ENCODE data around the gene FSIP1.

FSIP1 gene

DNA sequence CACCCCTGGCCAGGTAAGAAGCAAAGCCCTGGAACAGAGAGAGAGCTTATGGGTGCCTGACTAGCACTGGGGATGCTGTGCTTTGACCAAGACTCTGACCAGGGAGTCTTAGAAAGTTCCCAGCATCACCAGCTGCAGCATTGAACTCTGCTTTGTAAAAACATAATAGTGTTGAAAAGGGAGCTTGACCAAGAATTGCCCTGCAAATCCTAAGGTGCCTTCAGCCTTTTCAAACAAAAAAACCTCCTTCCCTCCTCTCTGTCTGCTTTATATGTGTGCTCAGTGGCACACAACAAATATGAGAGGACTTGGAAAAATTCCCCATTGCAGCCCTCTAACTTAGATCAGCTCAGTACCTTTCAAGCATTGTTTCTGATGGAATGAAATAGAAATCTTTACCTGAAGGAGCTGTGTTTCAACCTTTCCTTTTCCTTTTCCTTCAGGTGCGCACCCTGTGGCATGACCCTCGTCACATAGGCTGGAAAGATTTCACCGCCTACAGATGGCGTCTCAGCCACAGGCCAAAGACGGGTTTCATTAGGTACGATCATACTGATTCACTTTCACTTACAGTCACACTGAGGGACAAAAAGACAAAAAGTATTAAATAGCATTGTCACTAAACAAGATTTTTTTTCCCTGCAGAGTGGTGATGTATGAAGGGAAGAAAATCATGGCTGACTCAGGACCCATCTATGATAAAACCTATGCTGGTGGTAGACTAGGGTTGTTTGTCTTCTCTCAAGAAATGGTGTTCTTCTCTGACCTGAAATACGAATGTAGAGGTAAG lies 188.8 kb downstream of the FSIP1 start:
- no peak for DNase-seq (ENCODE audit: low read depth)

GRCh38 chr15:39593071-39593655 lies 189.5 kb downstream of the FSIP1 start:
- no peak for DNase-seq (ENCODE audit: low read depth)

GRCh38 chr15:39592500-39592899 lies 190.1 kb downstream of the FSIP1 start:
- DNase-seq (ENCODE audit: low read depth): no peak

- no peak for DNase-seq (ENCODE audit: low read depth)
These were observed 190.7 kb downstream of the FSIP1 start for GRCh38 chr15:39591896-39592315.

DNA sequence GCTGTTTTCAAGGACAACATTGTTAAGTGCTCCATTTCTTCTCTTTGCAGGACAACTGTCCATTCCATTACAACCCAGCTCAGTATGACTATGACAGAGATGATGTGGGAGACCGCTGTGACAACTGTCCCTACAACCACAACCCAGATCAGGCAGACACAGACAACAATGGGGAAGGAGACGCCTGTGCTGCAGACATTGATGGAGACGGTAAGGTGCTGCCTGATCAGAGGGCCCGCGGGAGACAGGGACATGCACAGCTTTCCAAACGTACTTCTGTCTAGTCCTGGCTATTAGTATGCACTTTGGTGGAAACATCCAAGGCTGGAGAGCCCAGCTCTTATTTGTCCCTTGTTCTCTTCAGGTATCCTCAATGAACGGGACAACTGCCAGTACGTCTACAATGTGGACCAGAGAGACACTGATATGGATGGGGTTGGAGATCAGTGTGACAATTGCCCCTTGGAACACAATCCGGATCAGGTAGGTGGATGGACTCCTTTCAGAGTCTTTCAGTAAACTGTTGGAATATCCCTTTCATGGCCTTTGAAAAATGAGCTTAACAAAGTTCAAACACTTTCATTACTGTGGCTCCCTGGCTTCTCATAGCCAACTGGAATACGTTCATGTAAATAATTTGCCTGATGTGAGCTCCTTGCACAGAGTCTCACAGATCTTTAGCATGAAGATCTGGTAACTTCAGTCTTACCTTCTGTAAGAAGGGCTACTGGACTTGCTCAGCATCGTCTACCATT lies 191.3 kb downstream of the FSIP1 start:
- no peak for DNase-seq (ENCODE audit: low read depth)

- DNase-seq (ENCODE audit: low read depth): no peak
These were observed 192.6 kb downstream of the FSIP1 start for GRCh38 chr15:39589815-39590644.

DNA sequence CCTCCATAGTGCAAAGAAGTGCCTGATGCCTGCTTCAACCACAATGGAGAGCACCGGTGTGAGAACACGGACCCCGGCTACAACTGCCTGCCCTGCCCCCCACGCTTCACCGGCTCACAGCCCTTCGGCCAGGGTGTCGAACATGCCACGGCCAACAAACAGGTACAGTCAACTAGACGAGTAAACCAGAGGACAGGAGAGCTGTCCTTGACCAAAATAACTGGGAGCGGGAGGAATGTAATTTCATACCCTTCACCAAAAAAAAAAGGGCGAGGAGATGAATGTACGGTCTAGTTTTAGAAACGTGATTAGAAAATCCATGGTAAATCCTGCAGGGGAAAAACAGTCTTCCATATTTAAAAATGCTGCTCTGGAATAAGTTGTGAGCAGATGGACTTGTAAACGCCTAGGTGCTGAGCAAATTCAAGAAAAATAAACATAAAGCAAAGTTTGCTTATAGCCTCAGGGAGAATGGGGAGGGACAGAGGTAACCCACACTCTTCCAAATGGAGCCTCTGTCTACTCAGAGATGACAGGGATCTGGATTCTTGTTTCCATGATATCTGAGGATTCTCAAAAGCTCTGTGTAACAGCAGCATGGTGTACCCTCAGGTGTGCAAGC lies 193.3 kb downstream of the FSIP1 start:
- DNase-seq (ENCODE audit: low read depth): no peak

GRCh38 chr15:39588531-39589192 lies 194.0 kb downstream of the FSIP1 start:
- no peak for DNase-seq (ENCODE audit: low read depth)

- no peak for DNase-seq (ENCODE audit: low read depth)
These were observed 194.7 kb downstream of the FSIP1 start for GRCh38 chr15:39587731-39588530.

GRCh38 chr15:39587096-39587721 lies 195.4 kb downstream of the FSIP1 start:
- no peak for DNase-seq (ENCODE audit: low read depth)

- DNase-seq (ENCODE audit: low read depth): no peak
These were observed 196.1 kb downstream of the FSIP1 start for GRCh38 chr15:39586387-39587095.

GRCh38 chr15:39585871-39586301 lies 196.8 kb downstream of the FSIP1 start:
- no peak for DNase-seq (ENCODE audit: low read depth)

DNA sequence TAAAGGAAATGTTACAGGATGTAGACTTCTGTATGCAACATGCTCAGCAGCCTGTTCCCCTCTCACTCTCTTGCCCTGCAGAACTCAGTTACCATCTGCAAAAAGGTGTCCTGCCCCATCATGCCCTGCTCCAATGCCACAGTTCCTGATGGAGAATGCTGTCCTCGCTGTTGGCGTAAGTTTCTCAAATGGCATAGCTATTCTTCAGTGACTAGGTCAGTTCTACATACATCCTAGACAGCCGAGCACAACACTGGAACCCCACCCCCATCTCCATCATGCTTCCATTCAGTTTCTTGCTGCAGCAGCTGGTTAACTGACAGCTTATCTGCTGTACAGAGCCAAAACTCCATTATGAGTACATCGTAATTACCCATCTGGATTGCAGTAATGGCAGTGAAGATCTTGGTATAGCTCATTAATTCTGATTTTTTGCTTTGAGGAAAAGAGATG lies 197.2 kb downstream of the FSIP1 start:
- DNase-seq (ENCODE audit: low read depth): no peak

GRCh38 chr15:39584662-39585388 lies 197.8 kb downstream of the FSIP1 start:
- DNase-seq (ENCODE audit: low read depth): no peak

DNA sequence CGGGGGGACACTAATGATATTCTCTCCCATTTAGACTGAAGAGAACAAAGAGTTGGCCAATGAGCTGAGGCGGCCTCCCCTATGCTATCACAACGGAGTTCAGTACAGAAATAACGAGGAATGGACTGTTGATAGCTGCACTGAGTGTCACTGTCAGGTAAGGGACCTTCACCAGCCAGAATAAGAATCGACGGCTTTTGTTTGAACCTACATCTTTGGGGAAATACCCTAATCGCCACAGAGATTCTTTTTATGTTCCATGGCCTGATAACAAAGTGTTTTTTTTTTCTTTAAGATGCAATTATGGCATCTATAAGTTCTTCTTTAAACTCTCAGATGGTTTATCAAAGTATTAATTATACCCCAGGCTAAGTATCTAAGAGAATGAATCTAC lies 198.4 kb downstream of the FSIP1 start:
- DNase-seq (ENCODE audit: low read depth): no peak

DNA sequence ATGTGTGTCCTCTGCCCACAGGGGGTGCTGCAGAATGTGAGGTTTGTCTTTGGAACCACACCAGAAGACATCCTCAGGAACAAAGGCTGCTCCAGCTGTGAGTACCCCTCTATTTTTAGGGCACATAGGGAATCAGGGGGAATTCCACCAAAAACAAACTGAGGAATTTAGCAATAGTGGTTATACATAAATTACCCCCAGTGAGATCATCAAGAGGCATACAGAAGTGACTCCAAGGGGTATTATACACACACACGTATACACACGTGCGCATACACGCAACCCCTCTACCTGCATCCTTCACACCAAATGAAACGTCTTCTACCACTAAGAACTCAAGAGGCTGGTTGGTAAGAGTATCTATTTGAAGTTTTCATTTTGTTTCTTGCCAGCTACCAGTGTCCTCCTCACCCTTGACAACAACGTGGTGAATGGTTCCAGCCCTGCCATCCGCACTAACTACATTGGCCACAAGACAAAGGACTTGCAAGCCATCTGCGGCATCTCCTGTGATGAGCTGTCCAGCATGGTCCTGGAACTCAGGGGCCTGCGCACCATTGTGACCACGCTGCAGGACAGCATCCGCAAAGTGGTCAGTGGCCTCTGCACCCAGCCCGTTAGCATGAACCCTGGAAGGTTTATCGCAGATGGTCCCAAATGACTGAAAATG lies 198.9 kb downstream of the FSIP1 start:
- no peak for DNase-seq (ENCODE audit: low read depth)

DNA sequence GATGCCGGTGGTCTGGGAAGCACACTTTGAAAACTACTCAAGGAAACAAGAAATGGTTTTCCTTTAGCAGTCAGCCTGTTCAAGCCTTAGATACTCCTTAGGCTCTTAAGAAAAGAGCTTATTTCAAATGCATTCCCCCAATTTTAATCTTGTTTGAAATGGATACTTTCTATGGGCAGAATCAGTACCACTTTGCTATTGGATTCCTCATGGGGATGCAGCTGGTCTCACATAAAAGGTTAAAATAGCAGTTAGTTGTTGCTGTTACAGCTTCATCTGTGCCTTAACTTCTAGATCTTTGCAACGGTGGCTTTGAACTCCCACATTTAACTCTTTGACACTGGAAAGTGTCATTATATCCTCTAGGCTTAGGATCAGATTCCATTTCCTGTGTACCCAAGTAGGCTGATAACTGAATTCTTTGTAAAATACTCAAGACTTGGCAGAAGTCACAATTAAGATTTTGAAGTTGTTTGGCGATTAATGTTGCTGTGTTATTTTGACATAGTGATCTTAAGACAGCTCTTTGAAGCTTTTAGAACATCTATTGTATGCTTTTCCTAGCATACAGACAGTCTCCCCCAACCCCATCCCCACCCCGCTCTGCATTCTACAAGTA lies 199.6 kb downstream of the FSIP1 start:
- no peak for DNase-seq (ENCODE audit: low read depth)
